Activated CD8-positive, alpha-beta T cell treated with anti-CD3 and anti-CD28 coated beads for 36 hours (primary cell): ENCODE data around the gene DCTN2. TPM values are rescaled to one million over a fixed set of nuclear protein-coding genes. Genes with fewer than 3 reads are reported as not detected.

ENCODE experiments used
- ATAC-seq: fragments of 200-7000 bp; cut with Tn5 transposase; one replicate; pipeline ENCODE4 v1.10.0; 2021; ENCODE audit warnings: mild to moderate bottlenecking, moderate library complexity
- CTCF ChIA-PET: fragments of 350-600 bp; sonication (Branson Sonifier 250); formaldehyde crosslinking; loops from one replicate; lab custom pipeline; 2021; ENCODE audit warnings: antibody characterized with exemption; lab: Charles Lee
- POLR2A ChIA-PET: fragments of 350-600 bp; sonication (Branson Sonifier 250); formaldehyde crosslinking; loops from one replicate; lab custom pipeline; 2021; ENCODE audit warnings: antibody characterized with exemption; lab: Charles Lee
- DNase-seq: peaks from one replicate; pipeline ENCODE4 v3.0.0-alpha.2; 2020
- H3K27ac Mint-ChIP-seq: one replicate; pipeline ENCODE4 v1.8.0; 2021; ENCODE audit warnings: mild to moderate bottlenecking, mixed read lengths
- H3K27me3 Mint-ChIP-seq: one replicate; pipeline ENCODE4 v1.8.0; 2021; ENCODE audit warnings: mixed read lengths
- H3K36me3 Mint-ChIP-seq: one replicate; pipeline ENCODE4 v1.8.0; 2021; ENCODE audit warnings: low read depth, mixed read lengths
- H3K4me1 Mint-ChIP-seq: one replicate; pipeline ENCODE4 v1.8.0; 2021; ENCODE audit warnings: low read depth, mixed read lengths
- H3K4me3 Mint-ChIP-seq: one replicate; pipeline ENCODE4 v1.8.0; 2021; ENCODE audit warnings: mild to moderate bottlenecking, moderate library complexity, mixed read lengths
- H3K9me3 Mint-ChIP-seq: one replicate; pipeline ENCODE4 v1.8.0; 2021; ENCODE audit warnings: mixed read lengths
- CTCF ChIP-seq: fragments of 200-600 bp; IDR thresholded peaks from one replicate; pipeline ENCODE4 v1.8.0; 2022; ENCODE audit warnings: antibody characterized with exemption, mild to moderate bottlenecking
- intact Hi-C: fragments of 100-400 bp; cut with micrococcal nuclease; formaldehyde crosslinking; loops from one replicate; pipeline ENCODE4 v1.10.0; 2022
- total RNA-seq, 2 experiments: library from RNA; stranded (reverse); gene quantifications; one replicate each; pipeline ENCODE4 v1.2.3, GENCODE V29; 2021

The DCTN2 gene
- total RNA-seq, 2 experiments from 2014 or later, result 66.2 to 68.6 TPM

GRCh38 chr12:57489157-57489641 is 57.8 kb downstream of the DCTN2 start:
- no peaks in the 10 kb centered on the region for H3K27me3 Mint-ChIP-seq
- peaks cover 52% of the 10 kb centered on the region for H3K36me3 Mint-ChIP-seq
- ChIA-PET POLR2A (interaction anchor here (1.1 to 6.4 kb wide), 10 partner anchors 8 to 29 kb away, joined by 3 to 50 read pairs (median 5); partner anchors contain the start of genes ARHGAP9 and DDIT3), CTCF (interaction anchor here (0.9 to 1.3 kb wide), 2 partner anchors 30 to 31 kb away, joined by 3 to 4 read pairs; partner anchors contain the start of gene DDIT3)
- intact Hi-C loops, result no loop called here
- peak overlapping the region; percentile 95 for H3K27ac Mint-ChIP-seq
- ATAC-seq (no peak), DNase-seq (no peak)
- H3K4me1 Mint-ChIP-seq, result peaks cover 27% of the 10 kb centered on the region
- H3K9me3 Mint-ChIP-seq, result no peaks in the 10 kb centered on the region
- H3K4me3 Mint-ChIP-seq, result peak overlapping the region; percentile 97
- TF ChIP-seq CTCF, result no peak

GRCh38 chr12:57488402-57489156 is 58.4 kb downstream of the DCTN2 start:
- Mint-ChIP-seq H3K36me3 (peaks cover 51% of the 10 kb centered on the region), H3K9me3 (no peaks in the 10 kb centered on the region), H3K27me3 (no peaks in the 10 kb centered on the region), H3K4me3 (peak overlapping the region; percentile 97), H3K4me1 (peaks cover 27% of the 10 kb centered on the region), H3K27ac (peak overlapping the region; percentile 95)
- intact Hi-C loops, result no loop called here
- TF ChIP-seq CTCF, result no peak
- POLR2A ChIA-PET, result interaction anchor here (1.1 to 6.4 kb wide), 8 partner anchors 8 to 30 kb away, joined by 4 to 50 read pairs (median 8); partner anchors contain the start of genes ARHGAP9 and DDIT3
- CTCF ChIA-PET, result interaction anchor here (0.9 to 1.3 kb wide), 2 partner anchors 30 to 32 kb away, joined by 3 to 4 read pairs; partner anchors contain the start of gene DDIT3
- no peak for ATAC-seq
- DNase-seq, result no peak

- no peak for TF ChIP-seq CTCF
- POLR2A ChIA-PET, result interaction anchor here (0.8 to 6.4 kb wide), 10 partner anchors 8 to 31 kb away, joined by 4 to 50 read pairs (median 8); partner anchors contain the start of genes ARHGAP9 and DDIT3
- Mint-ChIP-seq H3K4me1 (peaks cover 33% of the 10 kb centered on the region), H3K9me3 (no peaks in the 10 kb centered on the region), H3K27ac (peak within 1 kb of the TSS; percentile 95), H3K36me3 (peaks cover 48% of the 10 kb centered on the region), H3K4me3 (peak within 1 kb of the TSS; percentile 97), H3K27me3 (no peaks in the 10 kb centered on the region)
- DNase-seq (peak; percentile 97), ATAC-seq (peak; percentile 98)
- CTCF ChIA-PET, result interaction anchor here (1.0 to 1.6 kb wide), 6 partner anchors 11 to 32 kb away, joined by 3 to 6 read pairs (median 4); partner anchors contain the start of gene INHBE
- intact Hi-C loops, result no loop called here
Measured at GRCh38 chr12:57487597-57488401, 59.2 kb downstream of the DCTN2 start, which contains the start of gene MARS1. MARS1 (plus strand) TSS chr12:57488068; CDS start chr12:57488091, 23 bp downstream.

- no peak for DNase-seq
- no peak for TF ChIP-seq CTCF
- Mint-ChIP-seq H3K9me3 (no peaks in the 10 kb centered on the region), H3K36me3 (peaks cover 41% of the 10 kb centered on the region), H3K27ac (peak overlapping the region; percentile 95), H3K4me3 (peak overlapping the region; percentile 97), H3K27me3 (no peaks in the 10 kb centered on the region), H3K4me1 (peaks cover 29% of the 10 kb centered on the region)
- intact Hi-C loops, result no loop called here
- ChIA-PET CTCF (interaction anchor here (1.0 to 1.6 kb wide), 5 partner anchors 10 to 32 kb away, joined by 3 to 6 read pairs (median 5); partner anchors contain the start of gene INHBE), POLR2A (interaction anchor here (0.7 to 6.4 kb wide), 7 partner anchors 9 to 261 kb away, joined by 3 to 50 read pairs (median 4); partner anchors contain the start of gene DDIT3)
- ATAC-seq, result no peak
Measured at GRCh38 chr12:57487055-57487596, 59.9 kb downstream of the DCTN2 start.
